GM12891 (cell line): ENCODE data around the gene MREG.

Source experiments
- PAX5 ChIP-seq: IDR thresholded peaks from 2 replicates; pipeline ENCODE4 v1.6.1; 2011; ENCODE audit warnings: low read length, moderate library complexity, mild to moderate bottlenecking; ENCODE audit not compliant: insufficient read depth, severe bottlenecking
- POLR2A ChIP-seq: IDR thresholded peaks from 2 replicates; pipeline ENCODE4 v1.6.1; 2011; ENCODE audit warnings: low read depth, low read length, control low read depth
- POLR2AphosphoS5 ChIP-seq: IDR thresholded peaks from 2 replicates; pipeline ENCODE4 v1.6.1; 2011; ENCODE audit warnings: low read depth, low read length, control low read depth
- POU2F2 ChIP-seq: IDR thresholded peaks from 2 replicates; pipeline ENCODE4 v1.6.1; 2011; ENCODE audit warnings: low read depth, mild to moderate bottlenecking, control low read depth, low read length, moderate library complexity
- SPI1 ChIP-seq: IDR thresholded peaks from 2 replicates; pipeline ENCODE4 v1.6.1; 2011; ENCODE audit warnings: low read depth, low read length, control low read depth
- TAF1 ChIP-seq: IDR thresholded peaks from 2 replicates; pipeline ENCODE4 v1.6.1; 2011; ENCODE audit warnings: low read depth, low read length, control low read depth

DNA sequence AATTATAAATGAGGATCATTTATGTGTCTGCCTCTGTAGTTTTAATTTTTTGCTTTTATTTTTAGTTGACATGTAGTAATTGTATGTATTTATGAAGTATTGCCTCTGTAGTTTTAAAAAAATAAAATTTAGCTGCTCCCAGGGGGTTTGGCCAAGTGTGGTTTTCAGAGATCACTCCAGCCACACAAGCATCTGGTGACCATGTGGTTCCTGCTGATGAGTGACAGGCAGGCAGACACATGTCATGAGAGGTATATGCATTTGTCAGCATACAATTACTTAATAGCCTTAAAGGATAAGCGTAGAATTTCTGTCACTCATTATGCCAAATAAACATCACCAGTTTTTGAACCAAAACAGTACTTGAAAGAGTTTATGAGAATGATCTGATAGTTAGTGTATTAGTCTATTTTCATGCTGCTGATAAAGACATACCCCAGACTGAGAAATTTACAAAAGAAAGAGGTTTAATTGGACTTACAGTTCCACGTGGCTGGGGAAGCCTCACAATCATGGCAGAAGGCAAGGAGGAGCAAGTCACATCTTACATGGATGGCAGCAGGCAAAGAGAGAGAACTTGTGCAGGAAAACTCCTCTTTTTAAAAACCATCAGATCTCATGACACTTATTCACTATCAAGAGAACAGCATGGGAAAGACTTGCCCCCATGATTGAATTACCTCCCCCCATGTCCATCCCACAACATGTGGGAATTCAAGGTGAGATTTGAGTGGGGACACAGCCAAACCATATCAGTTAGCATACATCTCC, 29.6 kb downstream of the MREG start:
- TF ChIP-seq POLR2AphosphoS5 (no peak), TAF1 (no peak), POLR2A (no peak), POU2F2 (no peak), SPI1 (no peak), PAX5 (no peak)
